NCI-H510A (cell line): ENCODE results near the gene KRTAP5-3.
A peak's percentile ranks its signal among the peaks of the same experiment; 100 is the strongest.

Source experiments
- DNase-seq: peaks from one replicate; lab custom pipeline; 2025; lab: John Stamatoyannopoulos, UW

Gene KRTAP5-3

DNA sequence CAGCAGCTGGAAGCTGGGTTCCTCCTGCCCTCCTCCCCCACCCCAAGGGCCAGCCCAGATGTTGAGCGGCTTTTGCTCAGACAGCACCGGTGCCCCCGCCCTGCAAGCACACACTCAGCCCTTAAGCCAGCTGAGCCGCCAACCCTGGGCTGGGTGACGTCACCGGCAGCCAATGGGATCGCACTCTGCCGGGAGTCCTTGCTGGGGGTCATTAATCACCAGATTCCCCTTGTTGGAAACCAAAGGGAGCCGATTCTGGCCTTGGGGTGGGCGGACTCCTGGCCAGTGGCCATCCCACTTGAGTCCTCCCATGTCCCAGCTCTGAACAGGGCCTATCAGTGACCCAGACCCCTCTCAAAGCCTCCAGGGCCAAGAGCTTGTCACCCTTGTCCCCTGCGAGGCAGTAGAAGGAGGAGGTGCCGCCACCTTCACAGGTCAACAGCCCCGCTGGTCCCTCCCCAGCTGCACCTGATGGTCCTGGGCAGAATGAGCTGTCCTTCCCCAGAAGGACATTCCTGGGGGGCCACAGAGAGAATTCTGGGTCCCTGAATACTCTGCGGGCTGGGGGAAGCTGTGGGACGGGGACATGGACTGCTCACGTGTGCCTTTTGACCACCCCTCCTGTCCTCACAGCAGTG lies 43.6 kb downstream of the KRTAP5-3 start:
- DNase-seq: peak; percentile 50

DNA sequence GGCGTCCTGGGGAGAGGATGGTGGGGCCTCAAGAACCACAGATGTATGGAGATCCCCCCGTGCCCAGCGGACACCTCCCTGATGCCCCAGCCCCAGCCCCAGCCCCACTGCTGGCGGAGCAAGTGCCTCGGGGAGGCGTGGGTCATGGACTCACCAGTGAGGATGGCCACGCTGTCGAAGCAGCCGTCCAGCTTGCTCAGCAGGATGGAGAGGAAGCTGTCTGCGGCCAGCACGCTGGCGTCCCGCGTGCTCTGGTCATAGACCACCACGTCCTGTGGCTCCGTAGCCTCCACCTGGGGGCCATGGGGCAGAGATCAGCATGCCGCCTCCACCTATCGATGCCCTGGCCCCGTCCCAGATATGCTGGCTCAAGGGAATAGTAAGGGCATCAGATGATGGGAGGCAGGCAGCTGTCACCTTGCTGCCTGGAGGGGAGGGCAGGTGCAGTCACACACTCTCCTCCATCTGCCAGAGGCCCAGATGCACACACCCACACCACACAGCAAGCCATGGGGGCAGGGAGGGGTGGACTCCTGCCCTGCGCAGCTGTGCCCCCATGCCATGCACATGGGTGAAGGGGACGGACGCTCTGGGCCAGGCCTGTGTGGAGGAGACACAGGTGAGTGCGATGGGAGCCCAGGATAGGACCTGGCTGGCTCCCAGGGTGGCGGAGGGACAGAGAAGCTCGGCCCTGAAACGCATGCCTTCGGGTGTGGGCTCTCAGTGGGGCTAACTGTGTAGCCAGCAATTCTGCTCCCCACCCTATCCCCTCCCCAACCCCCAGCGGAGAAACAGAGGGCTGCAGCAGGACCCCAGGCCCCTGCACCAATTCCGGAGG lies 44.3 kb downstream of the KRTAP5-3 start:
- no peak for DNase-seq

DNA sequence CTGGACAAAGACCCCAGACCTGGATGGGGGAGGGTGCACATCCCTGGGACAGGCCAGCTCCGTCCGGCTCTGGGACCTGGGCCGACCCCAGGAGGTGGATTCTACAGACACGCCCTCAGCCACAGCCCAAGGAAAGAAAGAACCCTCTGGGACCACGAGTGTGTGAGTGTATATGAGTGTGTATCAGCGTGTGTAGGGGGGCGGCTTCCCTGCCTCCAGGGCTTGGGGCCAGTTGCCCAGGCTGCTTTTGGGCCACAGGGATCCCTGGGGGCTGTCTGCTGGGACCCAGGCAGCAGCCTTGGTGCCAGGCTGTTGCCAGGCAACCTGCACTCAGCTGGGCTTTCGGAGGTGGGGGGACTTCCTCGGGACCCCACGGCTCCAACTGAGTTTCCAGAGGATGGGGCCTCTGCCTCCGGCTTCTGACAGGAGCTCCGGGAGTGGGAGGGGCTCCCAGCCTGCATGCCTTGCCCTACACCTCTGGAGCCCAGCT lies 45.1 kb downstream of the KRTAP5-3 start:
- no peak for DNase-seq

DNA sequence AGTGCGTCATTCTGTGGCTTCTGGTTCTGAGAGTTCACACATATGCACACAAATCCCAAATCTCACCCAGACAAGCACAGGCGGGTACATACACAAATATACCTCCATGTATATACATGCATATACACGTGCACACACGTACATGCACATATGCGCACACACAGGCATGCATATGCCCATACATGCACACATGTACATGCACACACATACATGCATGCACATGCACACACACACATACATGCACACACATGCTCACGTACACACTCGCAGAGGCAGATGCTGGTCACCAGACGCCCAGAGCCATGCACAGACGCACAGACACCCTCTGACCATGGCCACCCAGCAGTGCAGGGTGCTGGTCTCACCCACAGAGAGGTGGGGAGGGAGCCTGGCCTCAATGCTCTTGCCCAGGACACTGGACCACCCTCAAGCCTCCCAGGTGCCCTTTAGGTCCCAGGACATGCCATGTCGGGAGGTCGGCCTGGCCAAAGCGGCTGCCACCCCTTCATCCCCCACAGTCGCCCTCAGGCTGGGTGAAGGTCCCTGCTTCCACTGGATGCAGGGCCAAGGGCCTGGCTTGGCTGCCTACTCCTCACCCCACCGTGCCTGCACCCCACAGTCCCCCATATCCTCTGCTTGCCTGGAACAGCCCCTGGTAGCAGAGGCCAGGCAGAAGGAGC lies 45.7 kb downstream of the KRTAP5-3 start:
- DNase-seq: no peak

DNA sequence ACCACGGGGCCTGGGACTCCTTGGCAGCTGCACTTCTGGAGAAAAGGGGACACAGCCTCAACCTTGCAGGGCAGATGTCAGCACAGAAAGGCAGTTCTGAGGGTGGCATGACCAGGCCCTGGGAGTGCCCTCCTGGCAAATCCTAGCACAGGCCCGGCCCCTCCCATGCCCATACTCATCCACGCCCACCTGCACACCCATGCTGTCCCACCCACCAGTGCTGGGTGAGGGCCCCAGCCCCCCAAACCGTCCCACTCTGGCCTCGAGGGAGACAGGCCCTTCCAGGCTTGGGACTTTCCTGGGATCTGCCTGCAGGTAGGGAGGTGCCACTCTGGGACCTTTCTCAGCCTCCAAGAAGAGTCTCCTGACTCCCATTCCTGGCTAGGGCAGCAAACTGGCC lies 46.3 kb downstream of the KRTAP5-3 start:
- no peak for DNase-seq

DNA sequence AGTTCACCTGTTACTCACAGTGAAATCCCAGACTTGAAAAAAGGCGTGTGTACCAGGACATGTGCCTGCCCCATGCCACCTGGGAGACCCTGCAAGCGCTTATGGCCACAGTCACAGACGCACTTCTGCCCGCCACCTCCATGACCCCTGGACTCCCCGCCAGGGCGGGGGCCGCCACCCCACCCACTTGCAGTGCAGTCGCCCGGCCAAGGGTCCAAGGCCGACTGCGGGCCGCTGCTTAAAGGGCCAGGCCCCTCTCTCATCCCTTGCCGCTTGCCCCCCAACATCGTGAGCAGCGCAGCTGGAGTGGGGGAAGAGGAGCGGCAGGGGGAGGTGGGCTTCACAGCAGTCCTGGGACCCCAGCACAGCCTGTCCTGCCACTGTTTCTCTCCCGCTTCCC lies 47.0 kb downstream of the KRTAP5-3 start:
- no peak for DNase-seq

DNA sequence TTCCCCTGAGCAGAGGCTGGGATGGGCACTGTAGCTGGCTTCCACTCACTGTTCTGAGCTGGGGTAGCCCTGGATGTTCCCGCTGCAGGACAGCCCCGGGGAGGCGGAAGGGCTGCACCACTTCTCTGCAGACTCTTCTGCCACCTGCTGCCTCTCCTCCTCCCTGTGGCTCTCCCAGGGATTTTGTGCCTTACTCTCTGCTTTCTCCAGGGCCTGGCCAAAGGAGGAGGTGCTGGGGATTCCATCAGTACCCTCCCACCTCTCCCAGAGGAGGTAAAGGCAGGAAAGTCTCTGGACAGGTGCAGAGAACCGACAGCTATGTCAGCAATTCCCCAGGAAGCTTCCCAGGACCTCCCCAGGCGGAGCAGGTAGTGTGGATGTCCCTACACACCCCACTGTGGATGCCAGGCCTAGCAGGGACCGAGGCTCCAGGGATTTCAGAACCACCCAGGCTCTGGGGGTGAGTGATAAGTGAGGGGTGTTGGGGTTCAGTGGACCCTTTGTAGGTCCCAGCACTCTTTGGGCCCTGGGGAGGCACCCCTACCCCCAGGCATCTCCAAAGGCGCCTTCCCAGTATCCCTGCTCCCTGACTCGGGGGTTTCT lies 47.5 kb downstream of the KRTAP5-3 start:
- no peak for DNase-seq

DNA sequence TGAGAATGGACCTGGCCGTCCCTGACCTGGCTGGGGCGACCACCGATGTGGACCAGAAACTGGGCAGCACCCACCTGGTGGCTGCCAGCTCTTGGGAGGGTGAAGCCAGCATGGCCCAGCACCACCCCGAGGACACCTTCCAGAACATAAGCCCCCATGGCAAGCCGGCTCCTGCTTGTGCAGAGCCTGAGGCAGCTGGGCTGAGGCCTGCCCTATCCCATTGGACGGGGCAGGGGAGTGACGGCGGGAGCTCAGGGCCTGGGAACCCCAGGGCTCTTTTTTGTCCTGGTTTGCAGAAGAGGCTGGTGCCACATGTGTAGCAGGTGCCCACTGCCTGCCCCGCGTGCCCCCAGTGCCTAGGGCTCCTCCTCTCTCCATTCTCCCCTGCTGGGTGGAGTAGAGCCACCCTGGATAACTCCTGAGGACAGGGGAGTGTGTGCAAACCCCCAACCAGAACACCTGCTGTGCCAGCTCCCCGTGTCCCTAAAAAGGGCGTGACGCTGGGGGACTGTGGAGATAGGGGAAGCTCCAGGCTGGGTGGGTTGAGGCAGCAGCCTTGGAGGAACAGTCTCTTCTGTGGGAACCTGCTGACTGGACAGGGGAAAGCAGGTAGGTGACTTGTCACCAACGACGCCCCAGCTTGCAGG lies 48.1 kb downstream of the KRTAP5-3 start:
- no peak for DNase-seq

DNA sequence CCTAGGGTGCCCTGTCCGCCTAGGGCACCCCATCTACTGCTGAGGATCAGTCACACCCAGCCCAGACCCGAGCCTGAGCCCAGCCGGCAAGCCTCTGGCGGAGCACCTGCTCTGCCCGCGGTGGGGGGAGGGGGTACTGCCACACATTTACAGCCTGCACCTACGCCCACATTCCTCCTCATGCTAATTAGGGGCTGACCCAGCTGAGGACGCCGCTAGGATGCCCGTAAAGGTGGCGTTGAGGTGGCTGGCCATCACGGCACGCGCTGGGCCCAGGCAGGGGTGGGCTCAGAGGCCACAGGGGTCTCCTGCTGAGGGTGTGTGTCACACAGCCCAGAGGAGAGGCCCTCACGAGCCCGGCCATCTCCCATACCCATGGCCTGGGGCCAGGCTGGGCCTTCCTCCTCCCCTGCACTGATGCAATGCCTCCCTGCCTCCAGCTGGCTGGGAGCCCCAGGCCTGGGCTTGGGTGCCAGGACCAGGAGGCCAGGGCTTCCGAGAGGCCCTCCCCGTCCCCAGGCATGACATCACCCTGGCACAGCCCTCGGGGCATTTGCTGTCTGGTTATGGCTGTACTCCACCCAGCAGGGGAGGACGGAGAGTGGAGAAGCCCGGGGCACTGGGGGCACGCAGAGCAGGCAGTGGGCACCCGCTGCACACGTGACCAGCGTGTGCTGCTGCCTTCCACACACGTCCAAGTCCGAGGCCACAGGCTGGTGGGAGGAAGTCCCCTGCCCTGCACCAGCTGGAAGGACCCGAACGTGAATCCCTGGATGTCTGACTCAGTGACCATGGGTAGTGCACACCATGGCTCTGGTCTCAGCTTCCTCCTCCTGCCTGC lies 48.9 kb downstream of the KRTAP5-3 start:
- DNase-seq: peak; percentile 32

DNA sequence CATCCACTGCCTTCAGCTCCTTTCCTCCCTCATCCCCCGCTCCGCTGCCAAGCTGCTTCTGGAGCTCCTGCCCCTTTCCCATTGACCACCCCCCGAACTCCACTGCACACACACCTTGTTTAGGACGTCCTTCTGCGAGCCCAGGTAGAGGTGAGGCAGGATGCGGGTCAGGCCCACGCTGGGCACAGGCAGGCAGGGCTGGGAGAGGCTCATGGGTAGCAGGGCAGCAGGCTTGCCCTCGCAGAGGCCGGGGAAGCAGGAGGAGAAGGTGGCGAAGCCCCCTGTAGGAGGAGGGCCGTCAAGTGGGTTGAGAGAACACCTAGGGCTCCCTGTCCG lies 49.5 kb downstream of the KRTAP5-3 start:
- DNase-seq: no peak

DNA sequence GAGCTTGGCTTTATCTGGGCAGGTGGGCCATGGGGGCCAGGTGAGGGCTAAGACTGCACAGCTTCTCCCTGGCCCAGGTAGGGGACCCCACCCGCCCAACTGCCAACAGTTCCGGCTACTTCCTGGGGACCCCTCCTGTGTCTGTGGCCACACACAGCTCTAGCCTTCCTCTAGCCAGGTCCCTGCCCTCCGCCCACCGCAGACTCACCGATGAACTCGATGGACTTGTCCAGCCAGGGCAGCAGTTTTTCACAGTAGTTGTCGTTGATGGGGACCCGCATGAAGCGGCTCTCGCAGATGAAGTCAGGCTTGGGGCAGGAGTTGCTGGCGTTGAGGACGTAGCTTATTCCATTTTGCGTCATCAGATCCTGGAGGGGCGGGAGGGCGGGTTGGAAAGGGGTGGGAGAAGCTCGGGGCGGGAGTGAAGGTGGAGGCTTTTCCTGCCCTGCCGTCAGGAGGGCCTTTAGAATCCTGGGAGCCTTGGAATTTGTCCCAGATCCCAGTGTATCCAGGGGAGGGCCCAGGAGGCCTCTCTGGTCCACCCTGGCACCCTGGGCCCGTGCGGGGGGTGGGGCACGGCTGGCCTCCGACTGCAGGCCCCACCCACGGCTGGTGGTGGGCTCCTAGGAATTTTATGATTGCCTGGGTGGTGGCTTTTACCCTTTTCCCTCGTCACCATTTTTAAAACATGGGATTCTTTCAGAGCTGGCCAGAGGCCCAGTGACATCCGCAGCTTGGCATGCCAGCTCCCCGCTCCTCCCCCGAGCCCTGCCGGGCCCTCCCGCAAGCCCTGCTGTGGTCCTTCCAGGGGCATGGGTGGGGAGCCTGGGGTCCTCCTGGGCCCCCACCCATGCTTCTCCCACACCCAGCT lies 50.1 kb downstream of the KRTAP5-3 start:
- no peak for DNase-seq
